T-helper 17 cell (primary cell): ENCODE data around the gene BUB1. TPM values are rescaled to one million over a fixed set of nuclear protein-coding genes. Genes with fewer than 3 reads are reported as not detected.
"Not testable (repeated sequence)": the region's sequence is repeated elsewhere in the genome, so short reads cannot be mapped to it uniquely, and the experiment has no call there.

Experiments
- ATAC-seq: fragments of 150-1000 bp; cut with Tn5 transposase; 2 replicates; pipeline ENCODE4 v1.10.0; 2021; ENCODE audit warnings: mild to moderate bottlenecking, moderate library complexity
- DNase-seq, 3 donors: peaks; one replicate each; pipeline versions ENCODE4 v3.0.0 to v3.0.0-alpha.2; 2020 to 2021
- H3K9me3 ChIP-seq: one replicate; pipeline ENCODE4 v1.7.0; 2013; ENCODE audit warnings: low read length, mild to moderate bottlenecking; ENCODE audit not compliant: control insufficient read depth, poor library complexity, severe bottlenecking
- H3K27ac Mint-ChIP-seq: one replicate; pipeline ENCODE4 v1.8.0; 2022; ENCODE audit warnings: mild to moderate bottlenecking, moderate library complexity, mixed read lengths
- H3K27me3 Mint-ChIP-seq: one replicate; pipeline ENCODE4 v1.8.0; 2022; ENCODE audit warnings: mixed read lengths
- H3K36me3 Mint-ChIP-seq: one replicate; pipeline ENCODE4 v1.8.0; 2022; ENCODE audit warnings: low read depth, mixed read lengths
- H3K4me1 Mint-ChIP-seq: one replicate; pipeline ENCODE4 v1.8.0; 2022; ENCODE audit warnings: mild to moderate bottlenecking, mixed read lengths
- H3K4me3 Mint-ChIP-seq: one replicate; pipeline ENCODE4 v1.8.0; 2022; ENCODE audit warnings: mild to moderate bottlenecking, moderate library complexity, mixed read lengths
- total RNA-seq, 4 donors: library from RNA in 2 of 4; stranded (reverse) in 2 of 4; gene quantifications; one replicate each; pipeline ENCODE4 v1.2.3 and lab custom pipeline; 2022 to 2026

The BUB1 gene
- total RNA-seq, 2 donors from 2014 or later = 3.2 to 8.6 TPM

DNA sequence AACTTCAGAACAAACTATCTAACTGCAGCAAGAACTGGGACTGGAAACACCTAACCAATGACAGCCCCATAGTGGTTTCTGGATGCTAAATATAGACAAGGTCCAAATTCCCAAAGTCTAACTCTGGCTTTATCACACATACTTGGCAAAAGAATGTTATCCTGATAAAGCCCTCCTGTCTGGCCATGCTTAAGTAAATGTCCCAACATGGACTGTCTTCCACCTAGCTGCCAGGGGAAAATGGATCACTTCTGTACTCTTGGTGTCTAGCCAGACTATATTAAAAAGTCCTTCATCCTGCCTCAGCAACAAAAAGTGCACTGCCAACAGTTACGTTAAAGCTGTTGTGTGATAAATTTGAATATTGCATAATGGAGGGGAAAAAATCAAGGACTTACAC lies 89.3 kb downstream of the BUB1 start:
- ATAC-seq, H3K9me3 ChIP-seq, H3K36me3 Mint-ChIP-seq, H3K27ac Mint-ChIP-seq, DNase-seq, H3K27me3 Mint-ChIP-seq, H3K4me1 Mint-ChIP-seq, H3K4me3 Mint-ChIP-seq: not testable (repeated sequence)

Other genes with a start within 250 kb of the BUB1 start
- gene LIMS4, start 205.2 kb downstream of the BUB1 start, total RNA-seq = 1 to 10 TPM in 1 of 2 donors, under 1 TPM in 1; 0.44 to 1.4 TPM
- 100 to 1,000 TPM in 1 of 2 donors, 10 to 100 TPM in 1; 60.8 to 173 TPM for gene RGPD6, start 100.8 kb downstream of the BUB1 start, total RNA-seq
- not detected for gene ACOXL, start 54.5 kb upstream of the BUB1 start, total RNA-seq